Gastrocnemius medialis (tissue), 4 donors: ENCODE measurements around the gene UAP1L1.

ENCODE experiments used
- POLR2A ChIP-seq, 2 donors: fragments of 450-650 bp; IDR thresholded peaks; one replicate each; pipeline ENCODE4 v1.6.1; 2017; ENCODE audit warnings: antibody characterized with exemption in 2 of 2, mild to moderate bottlenecking in 2 of 2, moderate library complexity in 2 of 2
- TF ChIP-seq, protein P1 (sequence below), 5 experiments: fragments of 450-650 bp in 3 of 5; fragments of 200-600 bp in 2 of 5; sonication (generic) in 2 of 5; IDR thresholded peaks in 4 of 5; conservative IDR thresholded peaks in 1 of 5; 1 replicate in 4 of 5; 2 replicates in 1 of 5; pipeline ENCODE4 v1.5.1; 2016 to 2019; ENCODE audit warnings: antibody characterized with exemption in 5 of 5, mild to moderate bottlenecking in 3 of 5, moderate library complexity in 3 of 5

DNA sequence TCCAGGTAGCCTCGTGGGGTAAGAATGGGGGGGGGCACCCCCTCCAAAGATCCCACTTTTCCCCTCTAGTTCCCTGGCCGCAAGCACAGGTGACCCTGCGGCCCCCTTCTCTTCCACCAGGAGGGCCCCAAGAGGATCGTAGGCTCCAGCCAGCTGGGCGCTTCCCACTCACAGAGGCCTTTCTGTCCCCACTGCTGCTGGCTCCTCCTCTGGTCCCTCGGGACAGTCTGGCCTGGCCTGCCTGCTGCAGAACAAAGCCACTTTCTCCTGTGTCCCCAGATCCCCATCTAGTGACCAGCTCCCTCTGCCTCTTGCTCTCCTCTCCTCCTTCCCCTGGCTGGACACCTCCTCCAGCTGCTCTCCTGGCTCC, 6.4 kb upstream of the UAP1L1 start:
- TF ChIP-seq, protein P1, sequence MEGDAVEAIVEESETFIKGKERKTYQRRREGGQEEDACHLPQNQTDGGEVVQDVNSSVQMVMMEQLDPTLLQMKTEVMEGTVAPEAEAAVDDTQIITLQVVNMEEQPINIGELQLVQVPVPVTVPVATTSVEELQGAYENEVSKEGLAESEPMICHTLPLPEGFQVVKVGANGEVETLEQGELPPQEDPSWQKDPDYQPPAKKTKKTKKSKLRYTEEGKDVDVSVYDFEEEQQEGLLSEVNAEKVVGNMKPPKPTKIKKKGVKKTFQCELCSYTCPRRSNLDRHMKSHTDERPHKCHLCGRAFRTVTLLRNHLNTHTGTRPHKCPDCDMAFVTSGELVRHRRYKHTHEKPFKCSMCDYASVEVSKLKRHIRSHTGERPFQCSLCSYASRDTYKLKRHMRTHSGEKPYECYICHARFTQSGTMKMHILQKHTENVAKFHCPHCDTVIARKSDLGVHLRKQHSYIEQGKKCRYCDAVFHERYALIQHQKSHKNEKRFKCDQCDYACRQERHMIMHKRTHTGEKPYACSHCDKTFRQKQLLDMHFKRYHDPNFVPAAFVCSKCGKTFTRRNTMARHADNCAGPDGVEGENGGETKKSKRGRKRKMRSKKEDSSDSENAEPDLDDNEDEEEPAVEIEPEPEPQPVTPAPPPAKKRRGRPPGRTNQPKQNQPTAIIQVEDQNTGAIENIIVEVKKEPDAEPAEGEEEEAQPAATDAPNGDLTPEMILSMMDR (IDR thresholded peaks at IDR 0.05 in 4 of 5, conservative IDR thresholded peaks at IDR 0.05 in 1 of 5): no peak
- TF ChIP-seq POLR2A (IDR thresholded peaks at IDR 0.05): no peak
